Measurements from ENCODE around the gene UBASH3B.

GRCh38 chr11:122815900-122816299 is 160.4 kb downstream of the UBASH3B start:
- TF ChIP-seq L3MBTL2 (conservative IDR thresholded peaks at IDR 0.05) (no peak), NFRKB (IDR thresholded peaks at IDR 0.05) (no peak)

Measured in HEK293T (cell line).